Osteoblast (primary cell): ENCODE data around the gene IVL. TPM values are rescaled to one million over a fixed set of nuclear protein-coding genes. Genes with fewer than 3 reads are reported as not detected.

Experiments
- DNase-seq: peaks from one replicate; pipeline ENCODE4 v3.0.0; 2011; ENCODE audit warnings: low spot score, mixed read lengths; ENCODE audit not compliant: insufficient read length; ENCODE audit errors: missing footprints
- H2AFZ ChIP-seq: 2 replicates; pipeline ENCODE4 v1.6.0; 2011; ENCODE audit warnings: mild to moderate bottlenecking, low read length
- H3K27ac ChIP-seq: 2 replicates; pipeline ENCODE4 v1.5.1; 2011; ENCODE audit warnings: mild to moderate bottlenecking, low read depth, low read length, moderate library complexity
- H3K27me3 ChIP-seq: 2 replicates; pipeline ENCODE4 v1.6.0; 2012; ENCODE audit warnings: mild to moderate bottlenecking, control low read depth, inconsistent platforms, low read length, moderate library complexity; ENCODE audit not compliant: insufficient read depth
- H3K36me3 ChIP-seq: 2 replicates; pipeline ENCODE4 v1.5.1; 2011; ENCODE audit warnings: mild to moderate bottlenecking, low read length, control low read depth, moderate library complexity; ENCODE audit not compliant: insufficient read depth
- H3K4me1 ChIP-seq: 2 replicates; pipeline ENCODE4 v1.5.1; 2011; ENCODE audit warnings: mild to moderate bottlenecking, low read length, control low read depth, moderate library complexity; ENCODE audit not compliant: insufficient read depth
- H3K4me2 ChIP-seq: 2 replicates; pipeline ENCODE4 v1.6.0; 2011; ENCODE audit warnings: mild to moderate bottlenecking, low read length; ENCODE audit not compliant: insufficient read depth
- H3K4me3 ChIP-seq: fragments of 200-600 bp; sonication (generic); 3 replicates; pipeline ENCODE4 v1.5.1; 2012; ENCODE audit warnings: mild to moderate bottlenecking, low read length, inconsistent platforms; ENCODE audit not compliant: insufficient read depth
- H3K79me2 ChIP-seq: 2 replicates; pipeline ENCODE4 v1.6.0; 2012; ENCODE audit warnings: mild to moderate bottlenecking, low read length, control low read depth, inconsistent platforms; ENCODE audit not compliant: insufficient read depth
- H3K9me3 ChIP-seq: 2 replicates; pipeline ENCODE4 v1.5.1; 2011; ENCODE audit warnings: low read depth, low read length, control low read depth
- H4K20me1 ChIP-seq: 2 replicates; pipeline ENCODE4 v1.6.0; 2012; ENCODE audit warnings: mild to moderate bottlenecking, low read length, control low read depth; ENCODE audit not compliant: insufficient read depth
- CTCF ChIP-seq: IDR thresholded peaks from 2 replicates; pipeline ENCODE4 v1.5.1; 2011; ENCODE audit warnings: mild to moderate bottlenecking, low read depth, low read length, moderate library complexity; ENCODE audit errors: extremely low read depth
- total RNA-seq: library from RNA; depleted of rRNA; stranded (reverse); fragments of >200 nt; gene quantifications from 2 replicates; pipeline ENCODE4 v1.2.3, GENCODE V29; 2012

Gene IVL
- total RNA-seq, 1 donor: not detected

GRCh38 chr1:152870831-152871730 is 37.3 kb upstream of the IVL start:
- Histone ChIP-seq H3K36me3 (no peaks in the 10 kb centered on the region), H3K9me3 (no peaks in the 10 kb centered on the region), H3K4me1 (peaks cover 3% of the 10 kb centered on the region), H4K20me1 (no peaks in the 10 kb centered on the region), H3K4me2 (no peak overlapping the region), H3K79me2 (no peaks in the 10 kb centered on the region), H3K27ac (no peak overlapping the region), H2AFZ (no peak overlapping the region), H3K4me3 (no peak overlapping the region), H3K27me3 (no peaks in the 10 kb centered on the region)
- TF ChIP-seq CTCF: peak; percentile 70
- DNase-seq: no peak

- H2AFZ ChIP-seq: no peak overlapping the region
- no peaks in the 10 kb centered on the region for H3K9me3 ChIP-seq
- H4K20me1 ChIP-seq: no peaks in the 10 kb centered on the region
- H3K79me2 ChIP-seq: no peaks in the 10 kb centered on the region
- H3K4me3 ChIP-seq: no peak overlapping the region
- no peaks in the 10 kb centered on the region for H3K36me3 ChIP-seq
- peaks cover 3% of the 10 kb centered on the region for H3K4me1 ChIP-seq
- H3K4me2 ChIP-seq: no peak overlapping the region
- H3K27ac ChIP-seq: no peak overlapping the region
- no peak for DNase-seq
- TF ChIP-seq CTCF: no peak
- no peaks in the 10 kb centered on the region for H3K27me3 ChIP-seq
Observed at GRCh38 chr1:152871731-152872126, 36.6 kb upstream of the IVL start.

GRCh38 chr1:152873495-152873894 is 34.9 kb upstream of the IVL start:
- no peak for TF ChIP-seq CTCF
- no peaks in the 10 kb centered on the region for H3K9me3 ChIP-seq
- no peaks in the 10 kb centered on the region for H4K20me1 ChIP-seq
- H2AFZ ChIP-seq: no peak overlapping the region
- no peak overlapping the region for H3K27ac ChIP-seq
- H3K27me3 ChIP-seq: no peaks in the 10 kb centered on the region
- no peak overlapping the region for H3K4me3 ChIP-seq
- H3K79me2 ChIP-seq: no peaks in the 10 kb centered on the region
- no peaks in the 10 kb centered on the region for H3K36me3 ChIP-seq
- no peak overlapping the region for H3K4me2 ChIP-seq
- peaks cover 3% of the 10 kb centered on the region for H3K4me1 ChIP-seq
- no peak for DNase-seq

GRCh38 chr1:152876827-152877226 is 31.5 kb upstream of the IVL start:
- no peaks in the 10 kb centered on the region for H3K36me3 ChIP-seq
- DNase-seq: no peak
- no peaks in the 10 kb centered on the region for H3K9me3 ChIP-seq
- H3K4me3 ChIP-seq: no peak overlapping the region
- H4K20me1 ChIP-seq: no peaks in the 10 kb centered on the region
- no peaks in the 10 kb centered on the region for H3K79me2 ChIP-seq
- H3K4me1 ChIP-seq: peaks cover 3% of the 10 kb centered on the region
- TF ChIP-seq CTCF: no peak
- no peaks in the 10 kb centered on the region for H3K27me3 ChIP-seq
- no peak overlapping the region for H3K4me2 ChIP-seq
- no peak overlapping the region for H2AFZ ChIP-seq
- no peak overlapping the region for H3K27ac ChIP-seq
